Erythroblast (primary cell): Measurements from ENCODE around the gene AR.
A peak's percentile ranks its signal among the peaks of the same experiment; 100 is the strongest.

ENCODE experiments used
- DNase-seq, 2 experiments: peaks; one replicate each; lab custom pipeline; 2025; lab: John Stamatoyannopoulos, UW
- GATA1 ChIP-seq: IDR thresholded peaks from 2 replicates; pipeline ENCODE4 v1.6.1; 2011; ENCODE audit warnings: low read depth, mild to moderate bottlenecking, control low read depth, low read length, moderate library complexity
- POLR2A ChIP-seq: IDR thresholded peaks from 2 replicates; pipeline ENCODE4 v1.6.1; 2011; ENCODE audit warnings: mild to moderate bottlenecking, low read length

The AR gene

GRCh38 chrX:67546496-67547423 lies 2.9 kb downstream of the AR start:
- DNase-seq, result no peak
- TF ChIP-seq GATA1 (no peak), POLR2A (no peak)

GRCh38 chrX:67555578-67556203 lies 11.9 kb downstream of the AR start:
- peak; percentile 6 to 31 for DNase-seq
- TF ChIP-seq GATA1 (no peak), POLR2A (no peak)

GRCh38 chrX:67558267-67558666 lies 14.4 kb downstream of the AR start:
- DNase-seq, result no peak
- TF ChIP-seq POLR2A (no peak), GATA1 (no peak)

- TF ChIP-seq POLR2A, result no peak
- TF ChIP-seq GATA1, result no peak
- DNase-seq, result no peak
Observed at GRCh38 chrX:67563469-67564448, 19.9 kb downstream of the AR start.

GRCh38 chrX:67564475-67564874 lies 20.7 kb downstream of the AR start:
- TF ChIP-seq POLR2A (no peak), GATA1 (no peak)
- no peak for DNase-seq

- no peak for DNase-seq
- TF ChIP-seq GATA1 (no peak), POLR2A (no peak)
Observed at GRCh38 chrX:67568769-67569168, 24.9 kb downstream of the AR start.

- no peak for TF ChIP-seq GATA1
- TF ChIP-seq POLR2A, result no peak
- no peak for DNase-seq
Observed at GRCh38 chrX:67570839-67571238, 27.0 kb downstream of the AR start.

GRCh38 chrX:67574696-67575095 lies 30.9 kb downstream of the AR start:
- DNase-seq, result no peak
- TF ChIP-seq POLR2A, result no peak
- TF ChIP-seq GATA1, result no peak

- no peak for DNase-seq
- TF ChIP-seq GATA1, result no peak
- TF ChIP-seq POLR2A, result no peak
Observed at GRCh38 chrX:67582436-67582835, 38.6 kb downstream of the AR start.

- TF ChIP-seq POLR2A, result no peak
- TF ChIP-seq GATA1, result no peak
- DNase-seq, result no peak
Observed at GRCh38 chrX:67583171-67583570, 39.4 kb downstream of the AR start.

- DNase-seq, result no peak
Observed at GRCh38 chrX:67585401-67585800, 41.6 kb downstream of the AR start.

GRCh38 chrX:67587946-67588624 lies 44.3 kb downstream of the AR start:
- TF ChIP-seq POLR2A (no peak), GATA1 (no peak)
- no peak for DNase-seq

More at GRCh38 chrX:67585401-67585800, 41.6 kb downstream of the AR start:
- TF ChIP-seq GATA1, result no peak

- no peak for DNase-seq
- no peak for TF ChIP-seq POLR2A
- no peak for TF ChIP-seq GATA1
Observed at GRCh38 chrX:67596839-67597790, 53.3 kb downstream of the AR start.
